Measurements from ENCODE around the gene TRIM62.
"Not testable (repeated sequence)": the region's sequence is repeated elsewhere in the genome, so short reads cannot be mapped to it uniquely, and the experiment has no call there.

The TRIM62 gene

GRCh38 chr1:33158366-33158765, 23.5 kb downstream of the TRIM62 start:
- DNase-seq (ENCODE audit: low spot score): no peak

GRCh38 chr1:33157131-33157530, 24.7 kb downstream of the TRIM62 start:
- no peak for DNase-seq (ENCODE audit: low spot score)

DNA sequence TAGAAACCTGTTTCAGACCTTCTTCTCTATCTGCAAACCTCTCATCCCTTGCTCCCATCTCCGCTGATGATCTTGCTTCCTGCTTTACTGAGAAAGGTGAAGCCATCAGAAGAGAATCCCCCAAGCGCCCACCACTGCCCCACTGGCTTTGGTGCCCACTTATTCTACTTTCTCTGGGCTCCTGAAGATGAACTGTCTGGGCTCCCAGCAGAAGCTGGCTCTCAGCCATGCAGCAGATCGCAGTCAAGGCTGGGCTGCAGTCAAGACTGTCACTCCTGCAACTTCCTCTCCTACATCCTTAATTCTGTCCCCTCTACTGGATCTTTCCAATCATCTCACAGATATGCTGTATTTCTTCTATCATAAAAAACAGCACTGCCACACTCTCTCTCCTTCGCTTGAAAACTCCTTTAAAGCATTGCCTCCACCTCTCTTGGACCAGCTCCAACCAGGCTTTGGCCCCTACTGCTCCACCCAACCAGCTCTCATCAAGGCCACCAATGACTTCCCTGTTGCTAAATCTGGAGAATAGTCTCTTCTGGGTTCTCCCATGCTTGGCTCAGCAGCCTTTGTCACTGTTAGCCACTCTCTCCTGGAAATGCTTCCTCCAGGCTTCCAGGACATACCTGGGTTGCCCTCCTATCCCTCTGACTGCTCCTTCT, 25.8 kb downstream of the TRIM62 start:
- DNase-seq (ENCODE audit: low spot score): no peak

DNA sequence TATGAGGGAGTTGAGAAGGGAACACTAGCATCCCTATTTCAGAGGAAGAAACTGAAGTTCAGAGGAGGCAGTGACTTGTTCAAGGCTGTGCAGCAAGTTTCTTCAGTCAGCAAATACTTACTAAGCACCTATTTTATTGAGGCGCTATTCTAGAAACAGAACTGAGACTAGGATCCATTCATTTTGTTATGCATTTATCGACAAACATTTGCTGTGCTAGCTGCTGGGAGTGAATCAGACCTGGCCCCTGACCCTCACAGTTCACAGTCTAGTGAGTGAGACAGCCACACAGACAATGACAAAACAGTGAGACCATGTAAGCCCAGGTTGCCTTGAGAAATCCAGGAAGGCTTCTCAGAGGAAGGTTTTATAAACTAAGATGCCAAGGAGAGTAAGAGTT, 28.2 kb downstream of the TRIM62 start:
- DNase-seq (ENCODE audit: low spot score): no peak

DNA sequence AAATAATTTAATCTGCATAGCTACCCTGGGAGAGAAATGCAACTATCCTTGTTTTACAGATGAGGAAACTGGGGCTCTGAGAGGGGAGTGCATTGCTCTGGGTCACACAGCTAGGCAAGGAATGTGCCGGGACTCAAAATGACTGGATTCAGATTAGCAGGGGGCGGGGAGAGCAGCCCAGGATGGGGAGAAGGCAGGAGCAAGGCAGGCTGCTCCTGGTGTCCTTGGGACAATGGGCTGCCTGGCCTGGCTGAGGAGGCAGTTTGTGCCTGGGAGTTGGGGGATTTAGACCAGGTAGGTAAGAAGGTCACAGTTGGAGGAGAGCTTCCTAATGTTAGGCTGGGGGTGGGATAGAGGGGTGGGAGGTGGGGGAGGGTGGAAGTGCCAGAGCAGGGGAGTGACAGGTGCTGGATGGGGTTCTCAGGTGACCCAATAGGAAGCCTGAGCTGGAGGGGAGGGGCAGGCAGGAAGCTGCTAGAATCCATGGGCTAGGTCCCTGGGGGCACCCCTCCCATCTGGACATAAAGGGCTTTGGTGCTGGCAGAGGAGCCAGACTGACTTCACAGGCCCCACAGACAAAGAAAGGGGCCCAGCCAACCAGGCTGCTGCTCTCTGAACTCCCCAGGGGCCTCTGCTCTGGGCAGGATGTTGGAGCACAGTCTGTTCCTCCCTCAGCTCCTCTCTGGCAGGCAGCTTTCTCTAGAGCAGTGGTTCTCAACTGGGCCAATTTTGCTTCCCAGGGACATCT, 29.0 kb downstream of the TRIM62 start:
- DNase-seq (ENCODE audit: low spot score): no peak

DNA sequence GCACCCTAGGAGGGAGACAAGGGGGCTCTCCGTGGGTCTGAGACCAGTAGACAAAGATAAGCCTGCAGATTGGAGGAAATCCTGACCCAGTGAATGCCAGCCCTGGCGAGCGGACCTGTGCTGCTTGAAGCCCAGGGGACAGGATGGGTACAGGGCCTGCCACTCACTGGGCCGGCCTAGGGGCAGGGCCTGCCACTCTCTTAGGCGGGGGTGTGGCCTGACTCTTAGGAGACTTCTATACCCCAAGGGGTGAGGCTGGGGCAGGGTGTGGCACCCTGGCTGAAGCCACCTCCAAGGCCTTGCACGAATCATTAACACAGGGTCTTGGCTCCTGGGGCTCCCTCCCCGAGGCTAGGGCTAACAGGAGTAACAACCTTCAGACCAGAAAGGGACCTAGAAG, 30.7 kb downstream of the TRIM62 start:
- DNase-seq (ENCODE audit: low spot score): no peak

DNA sequence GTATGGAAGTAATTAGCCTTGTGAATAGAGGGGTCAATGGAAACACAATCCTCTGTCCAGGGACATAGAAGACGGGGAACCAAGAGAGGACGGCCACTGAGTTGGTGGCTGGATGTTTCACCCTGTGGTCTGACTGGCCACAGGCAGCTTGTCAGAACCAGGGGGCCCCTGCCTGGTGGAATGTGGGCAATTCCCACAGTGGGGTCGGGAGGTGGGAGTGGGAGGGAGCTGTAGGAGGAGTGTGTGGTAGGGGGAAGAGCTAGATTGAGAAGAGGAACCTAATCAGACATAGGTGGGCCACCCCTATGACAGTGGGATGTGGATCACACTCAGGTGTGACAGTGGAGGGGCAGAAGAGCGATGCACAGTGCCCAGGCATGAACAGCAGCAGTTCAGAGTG, 31.3 kb downstream of the TRIM62 start:
- DNase-seq (ENCODE audit: low spot score): no peak

DNA sequence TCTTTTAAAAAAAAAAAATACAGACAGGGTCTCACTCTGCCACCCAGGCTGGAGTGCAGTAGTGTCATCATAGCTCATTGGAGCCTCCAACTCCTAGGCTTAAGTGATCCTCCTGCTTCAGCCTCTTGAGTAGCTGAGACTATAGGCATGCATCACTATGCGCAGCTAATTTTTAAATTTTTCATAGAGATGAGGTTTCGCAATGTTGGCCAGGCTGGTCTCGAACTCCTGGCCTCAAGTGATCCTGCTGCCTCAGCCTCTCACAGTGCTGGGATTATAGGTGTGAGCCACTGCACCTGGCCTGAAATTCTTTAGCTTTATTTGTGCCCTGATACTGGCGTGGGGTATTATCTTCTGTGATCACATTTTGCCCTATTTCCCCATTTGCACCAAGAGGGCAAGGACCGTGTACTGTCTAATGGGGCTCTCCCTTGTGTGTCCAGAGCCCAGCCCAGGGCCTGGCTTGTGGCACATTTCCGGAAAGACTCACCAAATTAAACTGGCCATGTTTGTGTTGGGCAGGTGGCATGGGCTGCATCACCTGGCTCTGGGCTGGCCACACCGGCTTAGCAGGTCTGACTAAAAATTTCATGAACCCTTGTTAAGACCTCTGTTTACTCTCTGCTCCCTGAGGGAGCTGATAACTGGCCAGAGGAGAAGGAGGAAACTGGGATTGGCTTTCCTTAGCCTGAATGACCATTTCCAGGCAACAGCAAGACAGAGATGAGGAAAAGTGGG, 32.2 kb downstream of the TRIM62 start:
- DNase-seq (ENCODE audit: low spot score): no peak

GRCh38 chr1:33148615-33149014, 33.2 kb downstream of the TRIM62 start:
- DNase-seq (ENCODE audit: low spot score): no peak

DNA sequence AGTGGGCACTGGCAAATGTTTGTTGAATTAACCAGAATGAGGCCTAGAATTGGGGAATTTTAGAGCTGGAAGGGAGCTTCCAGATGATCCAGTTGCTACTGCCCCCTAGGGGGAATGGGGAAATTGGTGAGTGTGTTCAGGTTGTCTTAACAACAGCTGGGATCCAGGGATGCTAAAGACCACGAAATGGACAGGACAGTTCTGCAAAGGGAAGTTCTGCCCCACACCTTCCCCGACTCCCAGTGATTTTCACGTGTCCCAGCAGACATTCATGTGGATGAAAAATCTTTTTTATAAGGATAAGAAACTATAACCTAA, 33.9 kb downstream of the TRIM62 start:
- DNase-seq (ENCODE audit: low spot score): no peak

- DNase-seq (ENCODE audit: low spot score): no peak
Measured at GRCh38 chr1:33147275-33147996, 34.4 kb downstream of the TRIM62 start.

GRCh38 chr1:33146003-33146402, 35.8 kb downstream of the TRIM62 start:
- no peak for DNase-seq (ENCODE audit: low spot score)

- DNase-seq (ENCODE audit: low spot score): no peak
Measured at GRCh38 chr1:33143698-33144097, 38.1 kb downstream of the TRIM62 start.

GRCh38 chr1:33143176-33143575, 38.7 kb downstream of the TRIM62 start:
- no peak for DNase-seq (ENCODE audit: low spot score)

DNA sequence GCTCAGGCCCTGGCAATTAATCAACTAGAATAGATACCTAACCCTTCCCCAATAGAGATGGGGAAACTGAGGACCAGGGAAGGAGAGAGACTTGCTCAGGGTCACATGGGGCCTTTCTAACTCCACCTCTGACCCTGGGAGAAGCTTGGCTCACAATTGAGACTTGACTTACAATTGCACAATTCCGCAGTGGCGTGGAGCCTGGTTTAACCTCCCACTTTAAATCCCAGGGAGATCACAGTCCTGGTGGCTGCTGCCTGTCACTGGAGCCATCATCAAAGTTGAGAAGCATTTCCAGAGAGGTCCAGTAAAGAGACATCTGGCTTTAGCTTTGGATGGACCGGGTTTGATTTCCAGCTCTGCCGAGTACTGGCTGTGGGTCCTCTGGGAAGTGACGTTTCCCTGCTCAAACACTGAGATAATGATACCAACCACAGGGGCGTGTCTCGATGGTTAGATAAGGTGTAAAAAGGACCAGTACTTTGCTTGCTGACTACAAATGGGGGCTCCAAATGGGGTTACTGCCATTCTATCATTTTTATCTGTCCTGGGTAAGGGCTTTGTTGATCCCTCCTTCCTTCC, 39.3 kb downstream of the TRIM62 start:
- no peak for DNase-seq (ENCODE audit: low spot score)

- no peak for DNase-seq (ENCODE audit: low spot score)
Measured at GRCh38 chr1:33141781-33142180, 40.1 kb downstream of the TRIM62 start.

DNA sequence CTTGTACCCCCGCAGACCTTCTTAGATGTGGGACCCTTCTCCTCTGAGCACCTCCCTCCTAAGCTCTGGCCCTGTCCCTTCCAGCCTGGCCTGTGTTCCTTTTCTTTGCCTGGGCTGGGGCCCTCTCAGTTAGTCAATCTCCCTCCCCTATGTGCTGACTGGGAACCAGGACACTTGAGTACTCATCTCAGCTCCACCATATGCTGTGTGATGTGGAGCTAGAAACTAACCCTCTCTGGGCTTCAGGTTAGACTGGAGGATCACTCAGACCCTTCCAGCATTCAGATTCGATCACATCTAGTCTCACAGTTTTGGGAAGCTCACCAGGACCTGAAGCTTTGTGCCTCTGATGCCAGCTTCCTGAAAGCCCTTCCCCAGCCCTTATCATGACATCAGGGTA, 40.6 kb downstream of the TRIM62 start:
- no peak for DNase-seq (ENCODE audit: low spot score)

- DNase-seq (ENCODE audit: low spot score): no peak
Measured at GRCh38 chr1:33140153-33141149, 41.4 kb downstream of the TRIM62 start.

DNA sequence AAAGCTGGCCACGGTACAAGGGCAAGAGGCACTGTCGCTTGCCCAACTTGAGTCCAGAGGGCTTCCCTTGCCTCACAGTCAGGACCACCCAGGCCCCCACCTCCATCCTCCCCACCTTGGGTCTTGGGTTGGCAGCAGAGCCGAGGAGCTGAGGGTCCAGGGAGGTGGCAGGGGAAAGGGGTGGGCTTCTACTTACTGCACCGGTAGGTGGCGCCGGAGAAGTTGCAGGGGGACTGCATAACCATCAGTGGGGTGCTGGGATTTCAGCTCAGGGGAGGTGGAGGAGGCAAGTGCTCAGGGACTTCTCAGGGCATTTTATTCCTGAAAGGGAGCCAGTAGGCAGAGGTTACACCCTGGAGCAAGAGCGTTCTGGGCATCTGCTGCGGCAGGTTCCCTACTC, 44.0 kb downstream of the TRIM62 start:
- no peak for DNase-seq (ENCODE audit: low spot score)

DNA sequence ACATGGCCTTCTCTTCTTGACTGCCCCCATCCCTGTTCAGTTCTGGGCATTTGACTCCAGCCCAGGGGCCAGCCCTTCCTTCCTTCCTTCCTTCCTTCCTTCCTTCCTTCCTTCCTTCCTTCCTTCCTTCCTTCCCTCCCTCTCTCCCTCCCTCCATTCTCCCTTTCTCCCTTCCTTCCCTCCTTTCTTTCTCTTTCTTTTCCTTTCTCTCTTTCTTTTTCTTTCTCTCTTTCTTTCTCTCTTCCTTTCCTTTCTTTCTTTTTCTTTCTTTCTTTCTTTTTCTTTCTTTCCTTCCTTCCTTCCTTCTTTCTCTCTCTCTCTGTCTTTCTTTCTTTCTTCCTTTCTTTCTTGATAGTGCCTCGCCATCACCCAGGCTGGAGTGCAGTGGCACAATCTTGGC, 45.8 kb downstream of the TRIM62 start:
- not testable (repeated sequence) for DNase-seq (ENCODE audit: low spot score)

GRCh38 chr1:33133478-33134105, 48.3 kb downstream of the TRIM62 start:
- no peak for DNase-seq (ENCODE audit: low spot score)
